Neural cell (in vitro differentiated cells): ENCODE data around the gene TMTC1. TPM values are rescaled to one million over a fixed set of nuclear protein-coding genes. Genes with fewer than 3 reads are reported as not detected.

Experiments used
- H2AFZ ChIP-seq: fragments of 200-600, 300-800 bp; sonication (generic), shearing (Covaris generic); 2 replicates; pipeline ENCODE4 v1.6.0; 2014; ENCODE audit warnings: low read depth, mild to moderate bottlenecking, antibody characterized with exemption, low read length, moderate library complexity
- H3F3A ChIP-seq: fragments of 200-600 bp; shearing (Covaris generic); 2 replicates; pipeline ENCODE4 v1.6.1; 2016; ENCODE audit warnings: mild to moderate bottlenecking, moderate library complexity, mixed read lengths, antibody characterized with exemption, low read length; ENCODE audit not compliant: insufficient read depth, poor library complexity, severe bottlenecking
- H3K27ac ChIP-seq: fragments of 200-600, 300-800 bp; sonication (generic), shearing (Covaris generic); 2 replicates; pipeline ENCODE4 v1.5.1; 2014; ENCODE audit warnings: mild to moderate bottlenecking, low read length, moderate library complexity
- H3K27me3 ChIP-seq: fragments of 300-800, 200-600 bp; sonication (generic), shearing (Covaris generic); 2 replicates; pipeline ENCODE4 v1.6.0; 2014; ENCODE audit warnings: mild to moderate bottlenecking, low read depth, low read length, moderate library complexity; ENCODE audit not compliant: insufficient read depth
- H3K36me3 ChIP-seq: fragments of 300-800, 200-600 bp; sonication (generic), shearing (Covaris generic); 2 replicates; pipeline ENCODE4 v1.5.1; 2014; ENCODE audit warnings: mild to moderate bottlenecking, antibody characterized with exemption, low read length, moderate library complexity; ENCODE audit not compliant: insufficient read depth
- H3K4me2 ChIP-seq: fragments of 300-800, 200-600 bp; sonication (generic), shearing (Covaris generic); 2 replicates; pipeline ENCODE4 v1.6.0; 2014; ENCODE audit warnings: mild to moderate bottlenecking, low read length
- H3K4me3 ChIP-seq: fragments of 300-800, 200-600 bp; sonication (generic), shearing (Covaris generic); 2 replicates; pipeline ENCODE4 v1.5.1; 2014; ENCODE audit warnings: mild to moderate bottlenecking, low read length, moderate library complexity
- H3K79me2 ChIP-seq: fragments of 200-600 bp; shearing (Covaris generic); replicated peaks from 2 replicates; pipeline ENCODE4 v1.6.0; 2014; ENCODE audit warnings: mild to moderate bottlenecking, low read length, moderate library complexity; ENCODE audit not compliant: insufficient read depth
- H3K9ac ChIP-seq: fragments of 300-800, 200-600 bp; sonication (generic), shearing (Covaris generic); 2 replicates; pipeline ENCODE4 v1.6.1; 2016; ENCODE audit warnings: mild to moderate bottlenecking, low read length, mixed read lengths
- H3K9me2 ChIP-seq: fragments of 200-600 bp; shearing (Covaris generic); 2 replicates; pipeline ENCODE4 v1.6.1; 2016; ENCODE audit warnings: mild to moderate bottlenecking, low read length, mixed read lengths; ENCODE audit not compliant: insufficient read depth
- H3K9me3 ChIP-seq: fragments of 200-600, 300-800 bp; sonication (generic), shearing (Covaris generic); 2 replicates; pipeline ENCODE4 v1.6.1; 2016; ENCODE audit warnings: mild to moderate bottlenecking, mixed run types, low read length, moderate library complexity, mixed read lengths
- H4K20me1 ChIP-seq: fragments of 200-600 bp; shearing (Covaris generic); 2 replicates; pipeline ENCODE4 v1.6.1; 2016; ENCODE audit warnings: mild to moderate bottlenecking, mixed run types; ENCODE audit not compliant: insufficient read depth
- EP300 ChIP-seq: fragments of 450-650 bp; conservative IDR thresholded peaks from 2 replicates; pipeline ENCODE4 v1.6.1; 2014; ENCODE audit warnings: antibody characterized with exemption, mild to moderate bottlenecking, moderate library complexity; ENCODE audit not compliant: poor library complexity, severe bottlenecking
- EZH2 ChIP-seq: fragments of 200-600, 300-800 bp; shearing (Covaris generic), sonication (generic); IDR thresholded peaks from 2 replicates; pipeline ENCODE4 v1.6.1; 2014; ENCODE audit warnings: antibody characterized with exemption, low read length, borderline replicate concordance, mild to moderate bottlenecking; ENCODE audit not compliant: insufficient read depth, poor library complexity, severe bottlenecking
- MXI1 ChIP-seq: fragments of 450-650 bp; conservative IDR thresholded peaks from 2 replicates; pipeline ENCODE4 v1.6.1; 2014; ENCODE audit warnings: antibody characterized with exemption, mild to moderate bottlenecking; ENCODE audit not compliant: poor library complexity, severe bottlenecking
- POLR2AphosphoS5 ChIP-seq: IDR thresholded peaks from 2 replicates; pipeline ENCODE4 v1.6.1; 2012
- RAD21 ChIP-seq: fragments of 450-650 bp; conservative IDR thresholded peaks from 2 replicates; pipeline ENCODE4 v1.6.1; 2014; ENCODE audit warnings: antibody characterized with exemption, mild to moderate bottlenecking, moderate library complexity
- REST ChIP-seq: IDR thresholded peaks from 2 replicates; pipeline ENCODE4 v1.6.1; 2012; ENCODE audit warnings: borderline replicate concordance
- SMC3 ChIP-seq: fragments of 450-650 bp; conservative IDR thresholded peaks from 2 replicates; pipeline ENCODE4 v1.6.1; 2014; ENCODE audit warnings: antibody characterized with exemption, mild to moderate bottlenecking, moderate library complexity; ENCODE audit not compliant: poor library complexity
- TAF1 ChIP-seq: IDR thresholded peaks from 2 replicates; pipeline ENCODE4 v1.6.1; 2012; ENCODE audit warnings: low read depth
- polyA plus RNA-seq: library from polyadenylated mRNA; depleted of rRNA; stranded (reverse); fragments of >200 nt; gene quantifications from 2 replicates; pipeline ENCODE4 v1.2.3, GENCODE V29; 2014
- TF ChIP-seq, protein P1 (sequence below): fragments of 450-650 bp; IDR thresholded peaks from 2 replicates; pipeline ENCODE4 v1.5.1; 2014; ENCODE audit warnings: antibody characterized with exemption, mild to moderate bottlenecking, moderate library complexity; ENCODE audit not compliant: poor library complexity, severe bottlenecking

Gene TMTC1
- polyA plus RNA-seq, 1 donor from 2014 or later: 10.0 TPM

DNA sequence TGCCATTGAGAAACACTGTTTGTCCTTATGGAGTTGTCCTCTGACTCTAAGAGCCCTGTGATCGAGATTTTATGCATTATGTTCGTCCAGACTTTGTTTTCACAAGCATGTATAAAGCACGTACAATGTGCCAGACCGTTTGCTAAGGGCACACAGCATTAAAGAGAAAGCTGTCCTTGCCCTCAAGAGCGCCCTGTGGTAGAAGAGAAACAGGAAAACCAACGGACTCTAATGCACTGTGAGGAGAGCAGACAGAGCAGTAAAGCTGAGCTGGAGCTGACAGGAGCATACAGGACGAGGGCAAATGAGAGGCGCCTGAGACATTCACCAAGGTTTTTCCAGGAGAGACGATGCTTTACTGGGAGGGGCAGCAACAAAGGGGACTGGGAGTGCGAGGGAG lies 220.1 kb downstream of the TMTC1 start:
- Histone ChIP-seq H3K27ac (no peak overlapping the region), H4K20me1 (no peaks in the 10 kb centered on the region), H3K36me3 (no peaks in the 10 kb centered on the region), H3K9ac (no peak overlapping the region), H3K27me3 (no peaks in the 10 kb centered on the region), H3K4me3 (no peak overlapping the region), H3F3A (peaks cover 3% of the 10 kb centered on the region), H3K79me2 (no peaks in the 10 kb centered on the region), H3K9me2 (no peaks in the 10 kb centered on the region), H3K9me3 (no peaks in the 10 kb centered on the region), H2AFZ (no peak overlapping the region), H3K4me2 (no peak overlapping the region)
- TF ChIP-seq TAF1 (no peak), MXI1 (no peak), SMC3 (no peak), REST (no peak), RAD21 (no peak), POLR2AphosphoS5 (no peak), EZH2 (no peak), EP300 (no peak)
- TF ChIP-seq, protein P1, sequence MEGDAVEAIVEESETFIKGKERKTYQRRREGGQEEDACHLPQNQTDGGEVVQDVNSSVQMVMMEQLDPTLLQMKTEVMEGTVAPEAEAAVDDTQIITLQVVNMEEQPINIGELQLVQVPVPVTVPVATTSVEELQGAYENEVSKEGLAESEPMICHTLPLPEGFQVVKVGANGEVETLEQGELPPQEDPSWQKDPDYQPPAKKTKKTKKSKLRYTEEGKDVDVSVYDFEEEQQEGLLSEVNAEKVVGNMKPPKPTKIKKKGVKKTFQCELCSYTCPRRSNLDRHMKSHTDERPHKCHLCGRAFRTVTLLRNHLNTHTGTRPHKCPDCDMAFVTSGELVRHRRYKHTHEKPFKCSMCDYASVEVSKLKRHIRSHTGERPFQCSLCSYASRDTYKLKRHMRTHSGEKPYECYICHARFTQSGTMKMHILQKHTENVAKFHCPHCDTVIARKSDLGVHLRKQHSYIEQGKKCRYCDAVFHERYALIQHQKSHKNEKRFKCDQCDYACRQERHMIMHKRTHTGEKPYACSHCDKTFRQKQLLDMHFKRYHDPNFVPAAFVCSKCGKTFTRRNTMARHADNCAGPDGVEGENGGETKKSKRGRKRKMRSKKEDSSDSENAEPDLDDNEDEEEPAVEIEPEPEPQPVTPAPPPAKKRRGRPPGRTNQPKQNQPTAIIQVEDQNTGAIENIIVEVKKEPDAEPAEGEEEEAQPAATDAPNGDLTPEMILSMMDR: no peak

DNA sequence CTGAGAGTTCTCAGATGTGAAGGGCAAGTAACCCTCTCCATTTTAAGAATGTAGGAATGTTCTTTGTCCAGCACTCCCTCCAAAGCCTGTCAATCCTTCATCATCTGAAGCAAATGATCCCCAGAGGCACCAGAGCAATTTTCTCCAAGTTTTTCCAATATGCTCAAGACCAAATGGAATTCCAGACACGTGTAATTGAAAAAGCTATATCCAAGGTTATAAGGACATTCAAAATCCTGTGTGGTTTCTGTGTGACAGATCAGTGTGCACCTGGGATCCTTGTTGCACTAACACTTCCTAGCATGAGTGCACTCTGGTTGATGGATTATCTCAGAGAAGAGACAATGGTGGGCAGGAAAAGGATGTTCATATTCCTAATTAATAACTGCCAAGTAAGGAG lies 220.7 kb downstream of the TMTC1 start:
- no peak overlapping the region for H3K4me2 ChIP-seq
- TF ChIP-seq MXI1: no peak
- TF ChIP-seq TAF1: no peak
- no peak for TF ChIP-seq EP300
- no peak for TF ChIP-seq SMC3
- TF ChIP-seq RAD21: no peak
- TF ChIP-seq, protein P1: no peak
- no peak for TF ChIP-seq POLR2AphosphoS5
- TF ChIP-seq REST: no peak
- TF ChIP-seq EZH2: no peak
- H2AFZ ChIP-seq: no peak overlapping the region

More for the DNA sequence above, 220.7 kb downstream of the TMTC1 start:
- H3K27me3 ChIP-seq: no peaks in the 10 kb centered on the region
- H3K4me3 ChIP-seq: no peak overlapping the region
- H3K79me2 ChIP-seq: no peaks in the 10 kb centered on the region
- H3K27ac ChIP-seq: no peak overlapping the region
- H3F3A ChIP-seq: peaks cover 3% of the 10 kb centered on the region
- H3K36me3 ChIP-seq: no peaks in the 10 kb centered on the region
- no peaks in the 10 kb centered on the region for H4K20me1 ChIP-seq
- no peaks in the 10 kb centered on the region for H3K9me2 ChIP-seq
- H3K9me3 ChIP-seq: no peaks in the 10 kb centered on the region
- no peak overlapping the region for H3K9ac ChIP-seq
